Fibroblast of mammary gland (primary cell): ENCODE data around the gene BEST1.
A peak's percentile ranks its signal among the peaks of the same experiment; 100 is the strongest.
"Not testable (repeated sequence)": the region's sequence is repeated elsewhere in the genome, so short reads cannot be mapped to it uniquely, and the experiment has no call there.

Experiments used
- DNase-seq: peaks from one replicate; pipeline ENCODE4 v3.0.0-alpha.2; 2010; ENCODE audit warnings: low read depth
- H3K4me3 ChIP-seq: 2 replicates; pipeline ENCODE4 v1.5.1; 2011; ENCODE audit warnings: low read depth, mild to moderate bottlenecking, low read length, moderate library complexity; ENCODE audit not compliant: control insufficient read depth
- TF ChIP-seq, protein P1 (sequence below): conservative IDR thresholded peaks from 2 replicates; pipeline ENCODE4 v1.5.1; 2011; ENCODE audit warnings: low read depth, low read length, inconsistent platforms; ENCODE audit not compliant: control insufficient read depth, insufficient read depth

BEST1 gene

DNA sequence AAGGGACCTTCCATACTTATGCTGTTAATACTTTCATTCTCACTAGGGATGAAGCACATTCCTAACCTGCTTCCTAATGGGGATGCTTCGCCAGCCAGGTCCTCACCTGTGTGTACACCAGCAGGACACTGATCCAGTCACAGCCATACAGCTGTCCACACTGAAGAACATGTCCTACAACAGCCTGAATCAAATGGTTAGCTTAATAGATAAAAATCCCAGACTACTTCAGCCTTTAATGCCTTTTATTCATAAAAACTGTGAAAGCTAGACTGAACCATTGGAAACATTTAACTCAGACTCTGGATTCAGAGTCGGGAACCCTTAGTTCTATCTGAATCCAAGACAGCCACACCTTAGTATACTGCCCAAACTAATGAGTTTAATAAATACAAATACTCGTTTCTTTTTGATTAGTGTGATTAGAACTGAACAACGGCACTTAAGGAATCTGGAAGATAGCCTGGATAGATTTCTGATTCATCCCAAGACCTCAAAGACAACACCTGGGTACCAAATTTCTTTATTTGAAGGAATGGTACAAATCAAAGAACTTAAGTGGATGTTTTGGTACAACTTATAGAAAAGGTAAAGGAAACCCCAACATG, 14.0 kb downstream of the BEST1 start:
- TF ChIP-seq, protein P1, sequence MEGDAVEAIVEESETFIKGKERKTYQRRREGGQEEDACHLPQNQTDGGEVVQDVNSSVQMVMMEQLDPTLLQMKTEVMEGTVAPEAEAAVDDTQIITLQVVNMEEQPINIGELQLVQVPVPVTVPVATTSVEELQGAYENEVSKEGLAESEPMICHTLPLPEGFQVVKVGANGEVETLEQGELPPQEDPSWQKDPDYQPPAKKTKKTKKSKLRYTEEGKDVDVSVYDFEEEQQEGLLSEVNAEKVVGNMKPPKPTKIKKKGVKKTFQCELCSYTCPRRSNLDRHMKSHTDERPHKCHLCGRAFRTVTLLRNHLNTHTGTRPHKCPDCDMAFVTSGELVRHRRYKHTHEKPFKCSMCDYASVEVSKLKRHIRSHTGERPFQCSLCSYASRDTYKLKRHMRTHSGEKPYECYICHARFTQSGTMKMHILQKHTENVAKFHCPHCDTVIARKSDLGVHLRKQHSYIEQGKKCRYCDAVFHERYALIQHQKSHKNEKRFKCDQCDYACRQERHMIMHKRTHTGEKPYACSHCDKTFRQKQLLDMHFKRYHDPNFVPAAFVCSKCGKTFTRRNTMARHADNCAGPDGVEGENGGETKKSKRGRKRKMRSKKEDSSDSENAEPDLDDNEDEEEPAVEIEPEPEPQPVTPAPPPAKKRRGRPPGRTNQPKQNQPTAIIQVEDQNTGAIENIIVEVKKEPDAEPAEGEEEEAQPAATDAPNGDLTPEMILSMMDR: no peak
- no peak for DNase-seq
- peak overlapping the region; percentile 87 for H3K4me3 ChIP-seq

DNA sequence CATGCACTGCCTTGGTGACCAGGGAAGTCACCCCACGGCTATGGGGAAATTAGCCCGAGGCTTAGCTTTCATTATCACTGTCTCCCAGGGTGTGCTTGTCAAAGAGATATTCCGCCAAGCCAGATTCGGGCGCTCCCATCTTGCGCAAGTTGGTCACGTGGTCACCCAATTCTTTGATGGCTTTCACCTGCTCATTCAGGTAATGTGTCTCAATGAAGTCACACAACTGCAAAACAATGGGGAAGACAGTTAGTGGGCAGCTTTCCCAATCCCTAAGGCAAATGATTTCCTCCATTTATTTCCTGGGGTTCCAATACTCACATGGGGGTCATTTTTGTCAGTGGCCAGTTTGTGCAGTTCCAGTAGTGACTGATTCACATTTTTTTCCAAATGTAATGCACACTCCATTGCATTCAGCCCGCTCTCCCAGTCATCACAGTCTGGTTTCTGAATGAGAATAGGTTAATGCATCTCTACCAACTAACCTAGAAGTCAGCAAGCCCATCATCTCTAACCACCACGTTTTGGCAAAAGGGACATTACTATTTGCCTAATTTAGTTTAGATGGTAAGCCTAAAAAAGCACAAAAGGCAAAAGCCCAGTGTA, 14.6 kb downstream of the BEST1 start:
- H3K4me3 ChIP-seq: peak overlapping the region; percentile 87
- not testable (repeated sequence) for DNase-seq

- TF ChIP-seq, protein P1: no peak
- peak overlapping the region; percentile 87 for H3K4me3 ChIP-seq
- DNase-seq: no peak
Observed at GRCh38 chr11:61966734-61967115, 16.6 kb downstream of the BEST1 start.

- H3K4me3 ChIP-seq: peak within 1 kb of the TSS; percentile 87
- TF ChIP-seq, protein P1: no peak
- DNase-seq: peak; percentile 83
Observed at GRCh38 chr11:61967116-61967923, 17.2 kb downstream of the BEST1 start, which contains the start of gene FTH1. Gene FTH1 (minus strand): TSS chr11:61967634. CDS start chr11:61967425, 209 bp downstream.

GRCh38 chr11:61967924-61968757, 18.0 kb downstream of the BEST1 start:
- TF ChIP-seq, protein P1: no peak
- DNase-seq: no peak
- H3K4me3 ChIP-seq: peak overlapping the region; percentile 87

DNA sequence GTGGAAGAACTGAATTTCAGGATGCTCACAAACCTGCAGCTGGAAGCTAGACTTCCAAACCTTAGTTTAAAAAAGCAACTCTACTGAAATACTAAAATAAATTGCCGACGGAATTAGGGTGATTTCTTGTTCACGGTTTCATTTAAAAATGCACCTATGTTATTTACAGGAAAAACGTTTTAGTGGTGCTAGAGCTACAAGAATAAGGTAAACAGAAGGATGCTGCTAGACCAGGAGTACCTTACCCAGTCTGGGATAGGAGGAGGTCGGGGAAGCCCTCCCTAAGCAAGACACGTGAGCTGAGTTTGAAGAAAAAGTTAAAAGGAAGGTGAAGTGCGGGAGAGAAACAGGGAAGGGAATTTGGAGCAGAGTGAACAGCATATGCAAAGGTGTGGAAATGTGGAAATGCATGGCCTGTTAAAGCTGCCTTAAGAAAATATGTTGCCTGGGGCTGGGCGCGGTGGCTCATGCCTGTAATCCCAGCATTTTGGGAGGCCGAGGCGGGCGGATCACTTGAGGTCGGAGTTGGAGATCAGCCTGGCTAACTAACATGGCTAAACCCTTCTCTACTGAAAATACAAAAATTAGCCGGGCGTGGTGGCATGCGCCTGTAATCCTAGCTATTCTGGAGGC, 18.7 kb downstream of the BEST1 start:
- TF ChIP-seq, protein P1: no peak

More for the DNA sequence above, 18.7 kb downstream of the BEST1 start:
- H3K4me3 ChIP-seq: peak overlapping the region; percentile 87
- no peak for DNase-seq
